ENCODE results near the gene SLC27A1.

GRCh38 chr19:17503240-17503639 is 32.9 kb downstream of the SLC27A1 start:
- TF ChIP-seq YY1 (IDR thresholded peaks at IDR 0.05; ENCODE audit: borderline replicate concordance in 1 of 3, control insufficient read depth in 1 of 3, extremely low read depth in 1 of 3, insufficient read depth in 3 of 3, insufficient read length in 1 of 3, insufficient replicate concordance in 2 of 3, low read depth in 1 of 3, low read length in 2 of 3) = no peak
- TF ChIP-seq POLR3G (IDR thresholded peaks at IDR 0.05; ENCODE audit: extremely low read depth, insufficient read length, insufficient replicate concordance) = no peak
